ENCODE results near the gene DMRTC2. TPM values are rescaled to one million over a fixed set of nuclear protein-coding genes. Genes with fewer than 3 reads are reported as not detected.

The DMRTC2 gene
- total RNA-seq, 1 experiment from 2014 or later = not detected

DNA sequence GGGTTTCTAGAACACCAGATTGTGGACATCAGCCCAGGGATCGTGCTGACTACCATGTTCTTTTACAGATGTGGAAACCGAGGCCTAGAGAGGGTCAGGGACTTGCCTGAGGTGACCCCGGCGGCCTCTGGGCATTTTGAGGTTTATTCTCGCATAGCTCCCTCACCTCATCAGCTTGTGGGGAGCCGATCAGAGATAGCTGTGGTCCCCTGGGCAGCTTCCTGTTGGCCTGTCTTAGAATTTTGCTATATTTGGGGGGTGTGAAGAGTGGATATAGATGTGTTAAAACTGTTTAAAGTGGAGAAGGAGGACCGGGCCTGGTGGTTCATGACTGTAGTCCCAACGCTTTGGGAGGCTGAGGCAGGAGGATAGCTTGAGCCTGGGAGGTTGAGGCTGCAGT lies 45.1 kb downstream of the DMRTC2 start:
- no peak for DNase-seq (ENCODE audit: low read depth)

DNA sequence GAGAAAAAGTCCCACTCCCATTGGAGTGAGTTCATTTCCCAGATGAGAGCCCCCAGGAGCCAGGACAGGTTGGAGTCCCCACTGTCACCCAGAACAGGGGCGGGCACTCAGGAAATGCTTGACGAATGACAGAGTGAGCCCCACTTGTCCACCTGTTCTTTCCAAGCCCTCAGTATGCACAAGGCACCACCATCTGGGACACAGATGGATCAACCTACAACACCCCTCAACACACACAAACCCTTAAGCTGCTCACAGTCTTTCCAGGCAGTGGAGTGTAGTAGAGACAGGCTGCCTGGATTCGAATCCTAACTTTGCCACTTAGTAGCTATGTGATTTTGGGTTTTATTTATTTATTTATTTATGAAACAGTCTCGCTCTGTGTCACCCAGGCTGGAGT lies 46.1 kb downstream of the DMRTC2 start:
- DNase-seq (ENCODE audit: low read depth) = no peak

DNA sequence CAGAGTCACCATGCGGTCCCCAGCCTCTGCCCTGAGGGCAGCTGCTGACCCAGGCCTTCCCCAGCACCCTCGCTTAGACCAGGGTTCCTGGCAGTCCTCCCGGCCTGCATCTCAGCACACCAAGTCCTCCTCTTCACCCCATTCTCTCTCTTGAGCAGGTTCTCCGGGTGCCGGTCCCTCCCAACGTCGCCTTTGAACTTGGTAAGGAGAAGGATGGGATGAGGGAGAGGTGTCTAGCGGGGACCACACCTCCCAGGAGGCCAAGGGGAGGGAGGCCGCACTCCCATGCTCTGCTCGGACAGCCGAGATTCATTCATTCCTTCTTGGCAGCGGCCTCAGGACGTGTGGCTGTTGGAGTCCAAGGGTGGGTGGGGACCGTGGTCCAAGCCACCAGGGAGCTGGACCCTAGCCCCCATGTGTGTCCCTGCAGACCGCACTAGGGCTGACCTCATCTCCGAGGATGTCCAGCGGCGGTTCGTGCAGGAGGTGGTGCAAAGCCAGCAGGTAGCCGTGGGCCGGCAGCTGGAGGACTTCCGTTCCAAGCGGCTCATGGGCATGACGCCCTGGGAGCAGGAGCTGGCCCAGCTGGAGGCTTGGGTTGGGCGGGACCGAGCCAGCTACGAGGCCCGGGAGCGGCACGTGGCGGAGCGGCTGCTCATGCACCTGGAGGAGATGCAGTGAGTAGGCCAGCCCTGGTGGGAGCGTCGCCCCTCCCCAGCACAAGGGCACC lies 47.5 kb downstream of the DMRTC2 start:
- no peak for DNase-seq (ENCODE audit: low read depth)

DNA sequence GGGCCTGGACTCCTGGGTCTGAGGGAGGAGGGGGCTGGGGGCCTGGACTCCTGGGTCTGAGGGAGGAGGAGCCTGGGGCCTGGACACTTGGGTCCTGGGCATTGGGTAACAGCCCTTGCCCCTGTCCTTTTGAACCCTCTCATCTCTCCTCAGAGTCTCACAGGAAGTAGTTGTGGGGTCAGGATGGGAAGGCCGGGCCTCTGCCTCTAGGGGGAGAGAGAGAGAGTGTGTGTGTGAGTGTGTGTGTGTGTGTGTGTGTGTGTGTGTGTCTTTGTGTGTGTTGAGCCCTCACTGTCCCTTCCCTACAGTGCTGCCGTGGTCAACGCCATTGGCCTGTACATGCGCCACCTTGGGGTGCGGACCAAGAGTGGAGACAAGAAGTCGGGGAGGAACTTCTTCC lies 49.1 kb downstream of the DMRTC2 start:
- peak; percentile 40 for DNase-seq (ENCODE audit: low read depth)

DNA sequence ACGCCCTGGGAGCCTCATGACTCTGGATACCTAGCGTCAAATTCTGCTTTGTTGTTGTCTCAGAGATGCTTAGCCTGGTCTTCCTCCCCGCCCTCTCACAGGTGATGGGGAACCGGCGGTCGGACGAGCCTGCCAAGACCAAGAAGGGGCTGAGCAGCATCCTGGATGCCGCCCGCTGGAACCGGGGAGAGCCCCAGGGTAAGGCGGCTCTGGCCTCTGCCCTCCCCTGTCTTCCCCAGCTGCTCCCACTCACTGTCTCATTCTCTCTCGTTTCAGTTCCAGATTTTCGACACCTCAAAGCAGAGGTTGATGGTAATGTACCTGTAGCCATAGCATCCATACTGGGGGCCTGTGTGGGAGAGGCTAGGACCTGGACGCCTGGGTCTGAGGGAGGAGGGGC lies 49.5 kb downstream of the DMRTC2 start:
- DNase-seq (ENCODE audit: low read depth) = no peak

DNA sequence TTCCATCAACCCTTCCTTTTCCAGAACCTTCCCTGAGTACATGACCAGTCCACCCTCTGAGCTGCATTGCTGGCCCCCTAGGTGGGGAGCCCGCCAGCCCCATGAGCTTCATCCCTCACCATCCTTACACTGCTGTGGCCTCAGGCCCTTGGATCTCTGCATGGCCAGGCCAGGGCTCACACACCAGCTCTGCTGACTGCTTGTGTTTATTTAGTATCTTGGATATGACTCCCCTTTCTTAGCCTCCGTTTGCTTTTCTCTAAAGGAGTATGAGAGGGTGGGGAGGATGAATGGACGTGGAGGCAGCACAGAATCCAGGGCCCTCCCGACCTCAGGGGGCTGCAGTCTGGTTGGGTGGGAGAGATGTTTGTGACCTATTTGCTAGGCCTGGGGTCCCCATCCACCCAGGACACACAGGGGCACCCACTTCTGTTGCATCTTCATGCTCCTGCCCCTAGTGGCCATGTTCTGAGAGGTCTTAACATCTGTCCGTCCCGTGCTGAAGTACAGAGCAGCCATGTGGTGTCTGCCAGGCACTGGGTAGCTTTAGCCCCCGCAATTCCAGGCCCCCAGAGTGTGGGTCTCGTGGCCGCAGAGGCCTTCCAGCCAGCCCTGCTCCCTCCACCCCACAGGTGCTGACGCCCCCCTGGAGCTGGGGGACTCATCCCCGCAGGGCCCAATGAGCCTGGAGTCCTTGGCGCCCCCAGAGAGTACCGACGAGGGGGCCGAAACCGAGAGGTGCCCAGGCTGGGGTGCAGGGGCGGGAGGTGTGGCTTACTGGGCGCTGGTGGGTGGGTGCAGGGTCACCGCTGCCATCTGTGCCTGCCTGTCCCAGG lies 51.1 kb downstream of the DMRTC2 start:
- DNase-seq (ENCODE audit: low read depth) = no peak

DNA sequence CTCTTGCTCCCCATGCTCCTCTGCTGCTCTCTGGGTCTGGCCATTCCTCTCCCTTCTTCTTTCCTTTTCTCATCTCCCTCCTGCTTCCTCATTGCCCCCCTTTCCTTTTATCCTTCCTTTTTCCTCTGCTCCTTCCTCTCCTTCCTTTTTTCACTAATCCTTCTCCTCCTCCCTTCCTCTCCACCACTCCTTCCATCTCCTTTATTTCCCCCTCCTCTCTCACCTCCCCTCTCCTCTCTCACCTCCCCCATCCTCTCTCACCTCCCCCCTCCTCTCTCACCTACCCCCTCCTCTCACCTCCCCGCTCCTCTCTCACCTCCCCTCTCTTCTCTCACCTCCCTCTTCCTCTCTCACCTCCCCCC lies 51.7 kb downstream of the DMRTC2 start:
- DNase-seq (ENCODE audit: low read depth) = no peak

DNA sequence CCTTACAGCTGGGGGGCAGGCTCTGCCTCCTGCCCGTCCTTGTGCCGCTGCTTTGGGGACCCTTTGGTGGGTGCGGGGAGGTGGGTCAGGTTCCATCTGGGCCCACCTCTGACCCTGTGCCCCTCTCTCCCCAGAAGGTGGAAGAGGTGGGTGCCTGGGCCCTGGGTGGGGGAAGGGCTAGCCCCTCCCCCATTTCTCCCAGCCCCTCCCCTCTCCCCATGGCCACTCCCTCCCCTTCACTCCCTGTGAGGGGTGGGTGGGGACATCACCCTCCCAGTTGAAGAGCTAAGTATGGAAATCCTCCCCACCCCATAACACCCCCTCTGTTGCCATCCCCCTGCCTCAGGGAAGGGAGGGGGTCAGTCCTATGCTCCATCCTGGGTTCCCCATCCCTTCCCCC lies 52.3 kb downstream of the DMRTC2 start:
- no peak for DNase-seq (ENCODE audit: low read depth)

DNA sequence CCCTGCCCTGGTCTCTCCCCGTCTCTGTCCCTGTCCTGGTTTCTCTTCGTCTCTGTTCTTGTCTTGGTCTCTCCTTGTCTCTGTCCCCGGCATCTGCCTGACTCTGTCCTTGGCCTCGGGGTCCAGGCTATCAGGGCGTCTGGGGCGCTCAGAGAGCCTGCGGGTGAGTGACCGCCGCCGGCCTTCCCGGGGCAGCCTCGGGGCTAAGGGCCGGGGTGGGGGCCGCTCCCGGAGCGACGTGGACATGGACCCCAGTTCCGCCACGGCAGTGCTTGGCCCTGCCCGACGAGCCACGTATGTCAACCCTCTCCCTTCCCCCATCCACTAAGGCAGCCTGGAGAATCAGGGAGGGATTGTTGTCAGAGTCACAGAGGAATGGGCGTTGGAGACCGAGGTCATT lies 53.0 kb downstream of the DMRTC2 start:
- no peak for DNase-seq (ENCODE audit: low read depth)

DNA sequence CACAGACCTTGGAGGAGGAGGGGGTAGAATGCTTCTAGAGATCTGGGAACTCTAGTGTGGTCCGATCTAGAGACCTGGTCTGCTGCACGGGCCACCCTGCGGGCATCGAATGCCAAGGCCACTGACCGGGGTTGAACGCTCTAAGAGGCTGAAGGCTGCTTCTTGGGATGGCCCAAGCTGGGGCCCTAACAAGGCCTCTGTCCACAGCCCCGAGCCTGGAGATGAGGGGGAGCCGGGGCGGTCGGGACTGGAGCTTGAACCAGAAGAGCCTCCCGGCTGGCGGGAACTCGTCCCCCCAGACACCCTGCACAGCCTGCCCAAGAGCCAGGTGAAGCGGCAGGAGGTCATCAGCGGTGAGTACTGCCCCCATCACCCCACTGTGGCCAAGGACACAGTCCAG lies 53.4 kb downstream of the DMRTC2 start:
- DNase-seq (ENCODE audit: low read depth) = no peak

Other genes starting within 250 kb of the DMRTC2 start
- gene CEACAM4, start 218.0 kb upstream of the DMRTC2 start, total RNA-seq (2014; rRNA removed) = not detected in 2 replicates
- not detected in 2 replicates for gene CEACAM7, start 156.8 kb upstream of the DMRTC2 start, total RNA-seq (2014; rRNA removed)
- gene CEACAM5, start 136.4 kb upstream of the DMRTC2 start, total RNA-seq (2014; rRNA removed) = not detected in 2 replicates
- not detected in 2 replicates for gene CEACAM6, start 89.5 kb upstream of the DMRTC2 start, total RNA-seq (2014; rRNA removed)
- not detected in 2 replicates for gene CEACAM3, start 48.5 kb upstream of the DMRTC2 start, total RNA-seq (2014; rRNA removed)
- not detected in 2 replicates for gene LYPD4, start 359 bp upstream of the DMRTC2 start, total RNA-seq (2014; rRNA removed)
- 610 and 611 TPM in 2 replicates for gene RPS19, start 15.2 kb downstream of the DMRTC2 start, total RNA-seq (2014; rRNA removed)
- gene CD79A, start 32.2 kb downstream of the DMRTC2 start, total RNA-seq (2014; rRNA removed) = 0.23 and 0.64 TPM in 2 replicates
- 58.2 and 68.2 TPM in 2 replicates for gene ARHGEF1, start 38.1 kb downstream of the DMRTC2 start, total RNA-seq (2014; rRNA removed)
- gene ERFL, start 83.4 kb downstream of the DMRTC2 start, total RNA-seq (2014; rRNA removed) = not detected in 2 replicates
- 174 and 241 TPM in 2 replicates for gene RABAC1, start 114.3 kb downstream of the DMRTC2 start, total RNA-seq (2014; rRNA removed)
- 0.19 and 0.40 TPM in 2 replicates for gene ATP1A3, start 149.2 kb downstream of the DMRTC2 start, total RNA-seq (2014; rRNA removed)
- gene GRIK5, start 225.2 kb downstream of the DMRTC2 start, total RNA-seq (2014; rRNA removed) = 0.06 TPM in 2 replicates
- 23.3 and 26.2 TPM in 2 replicates for gene ZNF574, start 231.1 kb downstream of the DMRTC2 start, total RNA-seq (2014; rRNA removed)

All from LHCN-M2 (cell line).